Stimulated activated memory B cell treated with anti-CD40 and anti-IgM and Interleukin-4, amounts not matched to agents 10 μg/mL and 1 μg/mL and 100 μg/mL, for 72 hours (primary cell): ENCODE data around the gene TRIM27.
"Not testable (repeated sequence)": the region's sequence is repeated elsewhere in the genome, so short reads cannot be mapped to it uniquely, and the experiment has no call there.

Source experiments
- ATAC-seq: fragments of 150-1000 bp; cut with Tn5 transposase; 2 replicates; pipeline ENCODE4 v1.10.0; 2021
- H3K27ac Mint-ChIP-seq: one replicate; pipeline ENCODE4 v1.8.0; 2022; ENCODE audit warnings: mild to moderate bottlenecking, mixed read lengths
- H3K27me3 Mint-ChIP-seq: one replicate; pipeline ENCODE4 v1.8.0; 2022; ENCODE audit warnings: mixed read lengths
- H3K36me3 Mint-ChIP-seq: one replicate; pipeline ENCODE4 v1.8.0; 2022; ENCODE audit warnings: mixed read lengths
- H3K4me1 Mint-ChIP-seq: one replicate; pipeline ENCODE4 v1.8.0; 2022; ENCODE audit warnings: mixed read lengths
- H3K4me3 Mint-ChIP-seq: one replicate; pipeline ENCODE4 v1.8.0; 2022; ENCODE audit warnings: mild to moderate bottlenecking, moderate library complexity, mixed read lengths
- H3K9me3 Mint-ChIP-seq: one replicate; pipeline ENCODE4 v1.8.0; 2022; ENCODE audit warnings: mixed read lengths

TRIM27 gene

GRCh38 chr6:28947067-28947765 lies 23.4 kb upstream of the TRIM27 start:
- Mint-ChIP-seq H3K36me3 (no peaks in the 10 kb centered on the region), H3K4me1 (peaks cover 18% of the 10 kb centered on the region), H3K9me3 (no peaks in the 10 kb centered on the region), H3K4me3 (no peak overlapping the region), H3K27me3 (no peaks in the 10 kb centered on the region), H3K27ac (no peak overlapping the region)
- no peak for ATAC-seq

- H3K36me3 Mint-ChIP-seq: no peaks in the 10 kb centered on the region
Observed at GRCh38 chr6:28945349-28945748, 21.6 kb upstream of the TRIM27 start.

GRCh38 chr6:28944412-28944865 lies 20.7 kb upstream of the TRIM27 start:
- no peaks in the 10 kb centered on the region for H3K27me3 Mint-ChIP-seq
- no peaks in the 10 kb centered on the region for H3K9me3 Mint-ChIP-seq
- peak overlapping the region; percentile 56 for H3K27ac Mint-ChIP-seq
- peak; percentile 37 for ATAC-seq
- peaks cover 38% of the 10 kb centered on the region for H3K4me1 Mint-ChIP-seq
- no peaks in the 10 kb centered on the region for H3K36me3 Mint-ChIP-seq
- peak overlapping the region; percentile 80 for H3K4me3 Mint-ChIP-seq

More at GRCh38 chr6:28945349-28945748, 21.6 kb upstream of the TRIM27 start:
- Mint-ChIP-seq H3K27ac (no peak overlapping the region), H3K4me1 (peaks cover 33% of the 10 kb centered on the region), H3K27me3 (no peaks in the 10 kb centered on the region), H3K9me3 (no peaks in the 10 kb centered on the region), H3K4me3 (no peak overlapping the region)
- ATAC-seq: no peak

- Mint-ChIP-seq H3K4me3 (peak overlapping the region; percentile 80), H3K27me3 (no peaks in the 10 kb centered on the region), H3K36me3 (no peaks in the 10 kb centered on the region), H3K4me1 (peaks cover 38% of the 10 kb centered on the region), H3K27ac (peak overlapping the region; percentile 56), H3K9me3 (no peaks in the 10 kb centered on the region)
- peak; percentile 25 for ATAC-seq
Observed at GRCh38 chr6:28943557-28944411, 20.0 kb upstream of the TRIM27 start.

GRCh38 chr6:28943223-28943556 lies 19.4 kb upstream of the TRIM27 start:
- Mint-ChIP-seq H3K4me3 (peak overlapping the region; percentile 80), H3K27ac (no peak overlapping the region), H3K27me3 (no peaks in the 10 kb centered on the region), H3K9me3 (no peaks in the 10 kb centered on the region), H3K36me3 (no peaks in the 10 kb centered on the region), H3K4me1 (peaks cover 38% of the 10 kb centered on the region)
- no peak for ATAC-seq

- Mint-ChIP-seq H3K4me1 (peaks cover 38% of the 10 kb centered on the region), H3K4me3 (peak overlapping the region; percentile 81), H3K27me3 (no peaks in the 10 kb centered on the region), H3K9me3 (no peaks in the 10 kb centered on the region), H3K36me3 (no peaks in the 10 kb centered on the region), H3K27ac (peak overlapping the region; percentile 86)
- ATAC-seq: no peak
Observed at GRCh38 chr6:28941684-28942448, 18.1 kb upstream of the TRIM27 start.

GRCh38 chr6:28940858-28941683 lies 17.3 kb upstream of the TRIM27 start:
- Mint-ChIP-seq H3K36me3 (no peaks in the 10 kb centered on the region), H3K9me3 (no peaks in the 10 kb centered on the region), H3K27me3 (no peaks in the 10 kb centered on the region), H3K4me3 (peak overlapping the region; percentile 81), H3K27ac (peak overlapping the region; percentile 86), H3K4me1 (peaks cover 38% of the 10 kb centered on the region)
- ATAC-seq: peak; percentile 89

- peak overlapping the region; percentile 86 for H3K27ac Mint-ChIP-seq
- peaks cover 38% of the 10 kb centered on the region for H3K4me1 Mint-ChIP-seq
- H3K9me3 Mint-ChIP-seq: no peaks in the 10 kb centered on the region
- no peaks in the 10 kb centered on the region for H3K36me3 Mint-ChIP-seq
- peak overlapping the region; percentile 81 for H3K4me3 Mint-ChIP-seq
- ATAC-seq: peak; percentile 55
- H3K27me3 Mint-ChIP-seq: no peaks in the 10 kb centered on the region
Observed at GRCh38 chr6:28940294-28940857, 16.6 kb upstream of the TRIM27 start.

GRCh38 chr6:28933069-28933468 lies 9.3 kb upstream of the TRIM27 start:
- Mint-ChIP-seq H3K4me1 (no peaks in the 10 kb centered on the region), H3K4me3 (no peak overlapping the region), H3K27me3 (peaks cover 27% of the 10 kb centered on the region), H3K36me3 (no peaks in the 10 kb centered on the region), H3K27ac (no peak overlapping the region), H3K9me3 (no peaks in the 10 kb centered on the region)
- no peak for ATAC-seq

GRCh38 chr6:28929887-28930620 lies 6.3 kb upstream of the TRIM27 start:
- Mint-ChIP-seq H3K36me3 (no peaks in the 10 kb centered on the region), H3K9me3 (no peaks in the 10 kb centered on the region), H3K4me3 (no peak overlapping the region), H3K27me3 (peaks cover 27% of the 10 kb centered on the region), H3K27ac (no peak overlapping the region), H3K4me1 (no peaks in the 10 kb centered on the region)
- ATAC-seq: no peak

GRCh38 chr6:28929339-28929738 lies 5.6 kb upstream of the TRIM27 start:
- H3K9me3 Mint-ChIP-seq, H3K36me3 Mint-ChIP-seq, ATAC-seq, H3K4me3 Mint-ChIP-seq, H3K27ac Mint-ChIP-seq, H3K4me1 Mint-ChIP-seq: not testable (repeated sequence)
- H3K27me3 Mint-ChIP-seq: peaks cover 27% of the 10 kb centered on the region

- no peak overlapping the region for H3K27ac Mint-ChIP-seq
- H3K4me1 Mint-ChIP-seq: no peaks in the 10 kb centered on the region
- H3K9me3 Mint-ChIP-seq: no peaks in the 10 kb centered on the region
- no peak overlapping the region for H3K4me3 Mint-ChIP-seq
- no peaks in the 10 kb centered on the region for H3K36me3 Mint-ChIP-seq
- H3K27me3 Mint-ChIP-seq: peaks cover 20% of the 10 kb centered on the region
- ATAC-seq: no peak
Observed at GRCh38 chr6:28927846-28928245, 4.1 kb upstream of the TRIM27 start.

GRCh38 chr6:28922821-28923317 lies 916 bp downstream of the TRIM27 start:
- Mint-ChIP-seq H3K4me3 (peak overlapping the region; percentile 87), H3K4me1 (peaks cover 37% of the 10 kb centered on the region), H3K27me3 (no peaks in the 10 kb centered on the region), H3K9me3 (no peaks in the 10 kb centered on the region), H3K27ac (peak overlapping the region; percentile 90), H3K36me3 (peaks cover 33% of the 10 kb centered on the region)
- ATAC-seq: peak; percentile 60
